HCT116 (cell line): ENCODE data around the gene BRD9. TPM values are rescaled to one million over a fixed set of nuclear protein-coding genes. Genes with fewer than 3 reads are reported as not detected.

ENCODE experiments used
- ATAC-seq: fragments of 200-7000 bp; cut with Tn5 transposase; 2 replicates; pipeline ENCODE4 v1.9.1; 2020; ENCODE audit warnings: mild to moderate bottlenecking, moderate library complexity
- BruUV-seq: library from RNA; stranded (reverse); fragments of 400-500 nt; replicated peaks from 2 replicates; lab custom pipeline; 2021; lab: Mats Ljungman, UMichigan
- CTCF ChIA-PET: fragments of 300-600 bp; sonication (Branson Sonifier 250); formaldehyde crosslinking; loops from one replicate; lab custom pipeline; 2021; ENCODE audit warnings: antibody characterized with exemption; lab: Charles Lee
- POLR2A ChIA-PET: fragments of 300-600, 350-600 bp; sonication (Branson Sonifier 250); formaldehyde crosslinking; loops from one replicate; lab custom pipeline; 2021; ENCODE audit warnings: antibody characterized with exemption; lab: Charles Lee
- RAD21 ChIA-PET, 2 experiments: fragments of 300-600 bp; sonication (Branson Sonifier 250); formaldehyde crosslinking; loops; one replicate each; lab custom pipeline; 2023; ENCODE audit warnings: low total read pairs in 2 of 2; ENCODE audit not compliant: uncharacterized antibody in 2 of 2, unreplicated experiment in 2 of 2, low non-redundant PET in 1 of 2; lab: Charles Lee
- DNase-seq: peaks from one replicate; pipeline ENCODE4 v3.0.0-alpha.2; 2010; ENCODE audit warnings: low read depth, low spot score
- H2AFZ ChIP-seq: fragments of 200-600 bp; shearing (Covaris generic), sonication (generic); 2 replicates; pipeline ENCODE4 v1.6.1; 2017; ENCODE audit warnings: low read depth, mixed run types, mixed read lengths, antibody characterized with exemption, low read length; ENCODE audit not compliant: poor library complexity, severe bottlenecking
- H3K27ac ChIP-seq: 2 replicates; pipeline ENCODE4 v1.5.1; 2012; ENCODE audit warnings: low read depth, low read length
- H3K27me3 ChIP-seq: fragments of 200-600 bp; sonication (generic); 2 replicates; pipeline ENCODE4 v1.6.1; 2016; ENCODE audit warnings: mixed run types, low read length, mixed read lengths; ENCODE audit not compliant: insufficient read depth
- H3K36me3 ChIP-seq, 2 experiments: fragments of 200-500 bp in 1 of 2; fragments of 200-600 bp in 1 of 2; sonication (Bioruptor generic) in 1 of 2; sonication (generic) in 1 of 2; 2 replicates each; pipeline versions ENCODE4 v1.5.1 to v1.6.1; 2014 to 2016; ENCODE audit warnings: low read length in 2 of 2, inconsistent platforms in 1 of 2, mixed read lengths in 1 of 2, mixed run types in 1 of 2; ENCODE audit not compliant: insufficient read depth in 2 of 2, control insufficient read depth in 1 of 2
- H3K4me1 ChIP-seq, 2 experiments: fragments of 200-600 bp in 1 of 2; sonication (generic) in 1 of 2; 2 replicates each; pipeline versions ENCODE4 v1.5.1 to v1.6.1; 2012 to 2017; ENCODE audit warnings: low read length in 2 of 2, inconsistent platforms in 1 of 2, mild to moderate bottlenecking in 1 of 2, mixed read lengths in 1 of 2, mixed run types in 1 of 2, moderate library complexity in 1 of 2; ENCODE audit not compliant: insufficient read depth in 2 of 2, control insufficient read depth in 1 of 2
- H3K4me2 ChIP-seq: fragments of 200-600 bp; sonication (generic); 2 replicates; pipeline ENCODE4 v1.6.1; 2017; ENCODE audit warnings: mixed run types, low read length, mixed read lengths
- H3K4me3 ChIP-seq, 2 experiments: fragments of 200-600 bp in 1 of 2; sonication (generic) in 1 of 2; replicated peaks in 1 of 2; 2 replicates each; pipeline ENCODE4 v1.5.1; 2011 to 2016; ENCODE audit warnings: low read length in 2 of 2, control low read depth in 1 of 2, low read depth in 1 of 2, mild to moderate bottlenecking in 1 of 2, mixed read lengths in 1 of 2, mixed run types in 1 of 2
- H3K79me2 ChIP-seq: fragments of 200-600 bp; sonication (generic); 2 replicates; pipeline ENCODE4 v1.6.1; 2017; ENCODE audit warnings: mild to moderate bottlenecking, mixed run types, low read length, moderate library complexity, mixed read lengths; ENCODE audit not compliant: insufficient read depth
- H3K9ac ChIP-seq: fragments of 200-600 bp; sonication (generic); 2 replicates; pipeline ENCODE4 v1.6.1; 2016; ENCODE audit warnings: low read length, mixed read lengths
- H3K9me2 ChIP-seq: fragments of 200-600 bp; sonication (generic), shearing (Covaris generic); 2 replicates; pipeline ENCODE4 v1.6.1; 2017; ENCODE audit warnings: mixed run types, mild to moderate bottlenecking, moderate library complexity; ENCODE audit not compliant: insufficient read depth
- H3K9me3 ChIP-seq, 2 experiments: fragments of 200-500 bp in 1 of 2; fragments of 200-600 bp in 1 of 2; sonication (Bioruptor generic) in 1 of 2; sonication (generic) in 1 of 2; 2 replicates each; pipeline ENCODE4 v1.6.1; 2014 to 2017; ENCODE audit warnings: low read length in 2 of 2, mixed read lengths in 2 of 2, inconsistent platforms in 1 of 2, low read depth in 1 of 2, mild to moderate bottlenecking in 1 of 2, mixed run types in 1 of 2, moderate library complexity in 1 of 2; ENCODE audit not compliant: control insufficient read depth in 1 of 2, insufficient read depth in 1 of 2
- H4K20me1 ChIP-seq: fragments of 200-600 bp; sonication (generic), shearing (Covaris generic); 2 replicates; pipeline ENCODE4 v1.6.1; 2017; ENCODE audit warnings: mixed run types, mild to moderate bottlenecking, moderate library complexity; ENCODE audit not compliant: insufficient read depth
- ATF3 ChIP-seq: IDR thresholded peaks from 2 replicates; pipeline ENCODE4 v1.6.1; 2012
- EGR1 ChIP-seq: IDR thresholded peaks from 2 replicates; pipeline ENCODE4 v1.6.1; 2012; ENCODE audit warnings: low read depth
- ELF1 ChIP-seq: IDR thresholded peaks from 2 replicates; pipeline ENCODE4 v1.6.1; 2012; ENCODE audit warnings: low read depth, borderline replicate concordance
- EZH2 ChIP-seq: fragments of 200-600 bp; sonication (generic); IDR thresholded peaks from 2 replicates; pipeline ENCODE4 v1.6.1; 2017; ENCODE audit warnings: antibody characterized with exemption, mixed run types
- EZH2phosphoT487 ChIP-seq: fragments of 200-600 bp; IDR thresholded peaks from 2 replicates; pipeline ENCODE4 v1.6.1; 2018; ENCODE audit warnings: antibody characterized with exemption, borderline replicate concordance
- JUND ChIP-seq: IDR thresholded peaks from 2 replicates; pipeline ENCODE4 v1.6.1; 2012
- POLR2AphosphoS5 ChIP-seq: IDR thresholded peaks from 2 replicates; pipeline ENCODE4 v1.6.1; 2011; ENCODE audit warnings: mild to moderate bottlenecking, low read depth, low read length, moderate library complexity
- RAD21 ChIP-seq: IDR thresholded peaks from 2 replicates; pipeline ENCODE4 v1.6.1; 2012; ENCODE audit warnings: low read depth, mild to moderate bottlenecking
- SP1 ChIP-seq: IDR thresholded peaks from 2 replicates; pipeline ENCODE4 v1.6.1; 2012; ENCODE audit warnings: low read depth
- ZBTB33 ChIP-seq: IDR thresholded peaks from 2 replicates; pipeline ENCODE4 v1.6.1; 2011; ENCODE audit warnings: mild to moderate bottlenecking, low read length, moderate library complexity; ENCODE audit not compliant: insufficient replicate concordance; ENCODE audit errors: extremely low read depth
- ZFX ChIP-seq: fragments of 450-650 bp; IDR thresholded peaks from 2 replicates; pipeline ENCODE4 v1.6.1; 2017
- intact Hi-C: fragments of 100-400 bp; cut with micrococcal nuclease; formaldehyde crosslinking; loops from 2 replicates; pipeline ENCODE4 v1.10.0; 2022
- total RNA-seq: library from RNA; stranded (reverse); gene quantifications from one replicate; pipeline ENCODE4 v1.2.1, GENCODE V29; 2021; ENCODE audit not compliant: unreplicated experiment

BRD9 gene
- total RNA-seq, 1 experiment from 2014 or later, result 54.6 TPM

- RAD21 ChIA-PET, result no interaction called here
- no peaks in the 10 kb centered on the region for H3K9me2 ChIP-seq
Observed at GRCh38 chr5:816176-816575, 76.4 kb downstream of the BRD9 start.

More at GRCh38 chr5:816176-816575, 76.4 kb downstream of the BRD9 start:
- DNase-seq (no peak), ATAC-seq (no peak)
- no peaks in the 10 kb centered on the region for H3K9me3 ChIP-seq
- no peak overlapping the region for H3K4me3 ChIP-seq
- no peak overlapping the region for H3K9ac ChIP-seq
- no peaks in the 10 kb centered on the region for H3K4me1 ChIP-seq
- CTCF ChIA-PET, result no interaction called here
- TF ChIP-seq ZFX (no peak), SP1 (no peak), ATF3 (no peak), EGR1 (no peak), JUND (no peak), EZH2 (no peak), POLR2AphosphoS5 (no peak), ZBTB33 (no peak), ELF1 (no peak), RAD21 (no peak), EZH2phosphoT487 (no peak)
- H3K27ac ChIP-seq, result no peak overlapping the region
- POLR2A ChIA-PET, result no interaction called here
- H3K36me3 ChIP-seq, result no peaks in the 10 kb centered on the region
- no peaks in the 10 kb centered on the region for H3K27me3 ChIP-seq
- no peak overlapping the region for H3K4me2 ChIP-seq
- intact Hi-C loops, result no loop called here
- no peaks in the 10 kb centered on the region for H3K79me2 ChIP-seq
- no TSS peak for BruUV-seq
- H2AFZ ChIP-seq, result no peak overlapping the region
- no peaks in the 10 kb centered on the region for H4K20me1 ChIP-seq
